GM20000 (cell line): ENCODE measurements around the gene BCL2L13.

Experiments used
- DNase-seq: peaks from one replicate; pipeline ENCODE4 v3.0.0; 2012; ENCODE audit warnings: low spot score
- CTCF ChIP-seq: IDR thresholded peaks from 2 replicates; pipeline ENCODE4 v1.5.1; 2012; ENCODE audit warnings: mild to moderate bottlenecking, control low read depth; ENCODE audit errors: extremely low read depth, missing control alignments

The BCL2L13 gene

DNA sequence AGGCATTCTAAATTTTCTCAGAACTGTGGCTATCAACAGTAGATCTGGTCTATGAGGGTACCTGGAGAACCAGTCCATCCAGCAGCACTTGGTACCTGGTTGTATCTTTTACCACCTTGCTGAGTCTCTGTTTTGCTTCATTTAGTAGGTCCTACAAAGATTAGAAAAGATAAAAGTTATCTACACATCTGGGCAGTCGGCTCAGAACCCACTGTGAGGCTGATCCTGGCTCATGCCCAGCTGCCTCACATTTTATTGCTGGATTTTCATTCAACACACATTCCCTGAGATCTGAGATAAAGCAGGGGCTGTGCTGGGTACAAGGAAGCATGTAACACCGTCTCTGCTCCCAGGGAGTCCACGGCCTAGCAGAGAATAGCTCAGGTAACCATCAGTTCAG, 37.5 kb upstream of the BCL2L13 start:
- DNase-seq: no peak
- no peak for TF ChIP-seq CTCF

DNA sequence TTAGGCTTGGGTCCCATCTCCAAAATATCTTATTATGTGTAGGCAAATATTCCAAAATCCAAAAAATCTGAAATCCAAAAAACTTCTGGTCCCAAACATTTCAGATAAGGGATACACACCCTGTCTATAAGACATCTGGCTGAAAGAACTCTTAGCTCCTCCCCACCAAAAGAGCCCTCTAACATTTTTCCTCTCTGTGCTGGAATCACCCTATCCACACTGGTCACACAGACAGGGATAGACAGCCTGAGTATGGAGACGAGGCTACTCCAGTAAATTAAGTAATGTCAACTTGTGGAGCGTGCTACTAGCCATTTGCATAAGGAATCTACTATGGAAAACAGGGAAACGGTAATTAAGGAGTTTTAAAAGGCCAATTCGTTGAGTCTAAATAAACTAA, 34.9 kb upstream of the BCL2L13 start:
- TF ChIP-seq CTCF: no peak
- no peak for DNase-seq

DNA sequence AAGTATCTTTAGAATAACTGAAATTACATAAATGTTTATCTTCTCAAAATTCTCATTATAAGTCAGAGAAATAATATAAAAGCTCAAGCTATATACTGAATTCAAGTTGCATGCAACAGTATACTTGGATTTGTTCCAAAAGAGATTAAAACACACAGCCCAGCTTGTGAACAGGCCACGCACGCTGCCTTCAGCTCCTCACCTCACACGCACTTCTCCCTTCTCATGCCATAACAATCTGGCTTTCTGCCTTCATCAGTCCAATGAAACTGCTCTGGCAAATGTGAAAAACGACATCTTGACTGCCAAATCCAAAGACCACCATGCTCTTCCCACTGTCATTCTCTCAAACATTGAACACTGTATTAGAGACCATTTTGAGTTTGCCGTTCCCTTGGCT, 32.1 kb upstream of the BCL2L13 start:
- TF ChIP-seq CTCF: no peak
- DNase-seq: no peak

- no peak for TF ChIP-seq CTCF
- DNase-seq: no peak
These were observed 30.6 kb upstream of the BCL2L13 start for GRCh38 chr22:17607891-17608521.

DNA sequence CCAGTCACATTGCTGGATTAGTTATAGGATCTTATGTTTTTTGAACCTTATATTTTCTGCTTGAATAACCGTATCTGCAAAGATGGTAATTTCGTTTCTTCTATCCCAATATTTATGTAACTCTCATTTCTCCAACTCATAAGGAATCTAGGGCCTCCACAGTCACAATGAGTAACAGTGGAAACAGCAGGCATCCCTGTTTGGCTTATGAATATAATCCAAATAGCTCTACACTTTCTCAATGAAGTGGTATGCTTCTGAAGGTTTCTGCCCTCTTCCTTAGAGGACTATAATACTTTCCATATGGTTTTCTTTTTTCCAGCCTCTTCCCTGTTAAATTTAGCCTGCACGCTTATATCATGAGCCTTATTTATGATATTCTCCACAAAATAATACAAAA, 26.5 kb upstream of the BCL2L13 start:
- DNase-seq: no peak
- TF ChIP-seq CTCF: no peak

DNA sequence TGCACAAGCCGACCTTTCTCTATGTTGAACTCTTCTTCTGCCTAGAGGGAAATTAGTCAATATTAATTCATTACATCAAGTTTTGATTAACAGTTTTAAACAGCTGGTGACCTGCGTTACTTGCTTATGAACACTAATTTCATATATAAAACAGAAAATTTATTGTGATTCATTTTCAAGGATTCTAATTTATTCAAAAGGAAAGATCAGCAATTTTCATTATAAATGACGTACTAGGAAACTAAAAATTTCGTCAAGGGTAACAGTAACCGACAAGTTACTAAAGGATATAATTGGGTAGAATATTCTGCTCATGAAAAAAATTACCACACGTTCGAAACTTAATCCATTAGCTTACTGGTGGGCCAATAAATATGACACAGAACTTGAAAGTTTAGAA, 25.3 kb upstream of the BCL2L13 start:
- no peak for TF ChIP-seq CTCF
- no peak for DNase-seq

- DNase-seq: no peak
- no peak for TF ChIP-seq CTCF
These were observed 10.6 kb upstream of the BCL2L13 start for GRCh38 chr22:17627961-17628405.
